Keratinocyte (primary cell): ENCODE measurements around the gene ZNF860.

Experiments
- CTCF ChIP-seq, 3 experiments: IDR thresholded peaks in 1 of 3; conservative IDR thresholded peaks in 1 of 3; optimal IDR thresholded peaks in 1 of 3; 2 replicates in 2 of 3; 3 replicates in 1 of 3; pipeline versions ENCODE3 to v1.5.1; 2011; ENCODE audit warnings: low read length in 3 of 3, mild to moderate bottlenecking in 3 of 3, moderate library complexity in 2 of 3, control low read depth in 1 of 3, inconsistent platforms in 1 of 3; ENCODE audit not compliant: insufficient read depth in 2 of 3; ENCODE audit errors: extremely low read depth in 1 of 3
- EZH2 ChIP-seq: IDR thresholded peaks from one replicate; pipeline ENCODE4 v1.6.1; 2012; ENCODE audit warnings: inconsistent platforms, mild to moderate bottlenecking, low read length, moderate library complexity

GRCh38 chr3:31934866-31935265 lies 46.7 kb upstream of the ZNF860 start:
- no peak for TF ChIP-seq CTCF (optimal IDR thresholded peaks at IDR 0.05 in 1 of 3, IDR thresholded peaks at IDR 0.05 in 1 of 3, conservative IDR thresholded peaks at IDR 0.05 in 1 of 3; ENCODE audit: extremely low read depth in 1 of 3, insufficient read depth in 2 of 3, low read length in 3 of 3)
- TF ChIP-seq EZH2: no peak
